SJSA1 (cell line): Measurements from ENCODE around the gene SPRR2G. TPM values are rescaled to one million over a fixed set of nuclear protein-coding genes. Genes with fewer than 3 reads are reported as not detected.

Source experiments
- total RNA-seq: library from RNA; depleted of rRNA; stranded (reverse); fragments of >200 nt; shearing (Covaris generic); gene quantifications from 2 replicates; pipeline ENCODE4 v1.2.3, GENCODE V29; 2014; rRNA removed

SPRR2G gene
- total RNA-seq, 1 experiment from 2014 or later = not detected

Other genes with a start within 250 kb of the SPRR2G start
- not detected in 2 replicates for gene IVL, start 242.3 kb downstream of the SPRR2G start, total RNA-seq
- gene SPRR5, start 203.7 kb downstream of the SPRR2G start, total RNA-seq = not detected in 2 replicates
- gene SPRR4, start 180.2 kb downstream of the SPRR2G start, total RNA-seq = not detected in 2 replicates
- gene SPRR1A, start 166.8 kb downstream of the SPRR2G start, total RNA-seq = not detected in 2 replicates
- gene SPRR3, start 149.1 kb downstream of the SPRR2G start, total RNA-seq = not detected in 2 replicates
- not detected in 2 replicates for gene SPRR1B, start 119.7 kb downstream of the SPRR2G start, total RNA-seq
- not detected in 2 replicates for gene SPRR2D, start 109.8 kb downstream of the SPRR2G start, total RNA-seq
- gene SPRR2A, start 93.4 kb downstream of the SPRR2G start, total RNA-seq = not detected in 2 replicates
- not detected in 2 replicates for gene SPRR2B, start 79.3 kb downstream of the SPRR2G start, total RNA-seq
- gene SPRR2E, start 56.4 kb downstream of the SPRR2G start, total RNA-seq = not detected in 2 replicates
- gene SPRR2F, start 37.4 kb downstream of the SPRR2G start, total RNA-seq = not detected in 2 replicates
- not detected in 2 replicates for gene LELP1, start 52.5 kb upstream of the SPRR2G start, total RNA-seq
- not detected in 2 replicates for gene PRR9, start 66.7 kb upstream of the SPRR2G start, total RNA-seq
- not detected in 2 replicates for gene LORICRIN, start 108.8 kb upstream of the SPRR2G start, total RNA-seq
- not detected in 2 replicates for gene PGLYRP3, start 162.1 kb upstream of the SPRR2G start, total RNA-seq
- not detected in 2 replicates for gene PGLYRP4, start 198.0 kb upstream of the SPRR2G start, total RNA-seq
- gene S100A9, start 207.0 kb upstream of the SPRR2G start, total RNA-seq = not detected in 2 replicates
- not detected in 2 replicates for gene S100A12, start 224.7 kb upstream of the SPRR2G start, total RNA-seq
- not detected in 2 replicates for gene S100A8, start 240.2 kb upstream of the SPRR2G start, total RNA-seq